ENCODE data around the gene KRT17.
"Not testable (repeated sequence)": the region's sequence is repeated elsewhere in the genome, so short reads cannot be mapped to it uniquely, and the experiment has no call there.

The KRT17 gene

GRCh38 chr17:41582061-41582968 is 42.1 kb downstream of the KRT17 start:
- H3K27ac ChIP-seq (ENCODE audit: insufficient read depth, low read length, poor library complexity, severe bottlenecking); H3K4me3 ChIP-seq (ENCODE audit: insufficient read depth, low read depth, low read length, poor library complexity, severe bottlenecking): not testable (repeated sequence)

GRCh38 chr17:41581366-41582060 is 42.9 kb downstream of the KRT17 start:
- H3K4me1 ChIP-seq (ENCODE audit: control insufficient read depth, insufficient read depth, low read length, poor library complexity, severe bottlenecking) = peaks cover 5% of the 10 kb centered on the region
- H3K27me3 ChIP-seq (replicated peaks; ENCODE audit: control insufficient read depth, insufficient read depth, low read length, poor library complexity, severe bottlenecking) = peaks cover 3% of the 10 kb centered on the region
- no peak overlapping the region for H3K27ac ChIP-seq (ENCODE audit: insufficient read depth, low read length, poor library complexity, severe bottlenecking)
- DNase-seq = no peak
- H3K36me3 ChIP-seq (ENCODE audit: control insufficient read depth, insufficient read depth, low read length) = no peaks in the 10 kb centered on the region
- no peak overlapping the region for H3K4me3 ChIP-seq (ENCODE audit: insufficient read depth, low read depth, low read length, poor library complexity, severe bottlenecking)
- H3K9me3 ChIP-seq (ENCODE audit: control insufficient read depth, low read length) = no peaks in the 10 kb centered on the region

More at GRCh38 chr17:41582061-41582968, 42.1 kb downstream of the KRT17 start:
- not testable (repeated sequence) for H3K36me3 ChIP-seq (ENCODE audit: control insufficient read depth, insufficient read depth, low read length); H3K27me3 ChIP-seq (replicated peaks; ENCODE audit: control insufficient read depth, insufficient read depth, low read length, poor library complexity, severe bottlenecking); DNase-seq; H3K9me3 ChIP-seq (ENCODE audit: control insufficient read depth, low read length); H3K4me1 ChIP-seq (ENCODE audit: control insufficient read depth, insufficient read depth, low read length, poor library complexity, severe bottlenecking)

- no peak for DNase-seq
- no peaks in the 10 kb centered on the region for H3K36me3 ChIP-seq (ENCODE audit: control insufficient read depth, insufficient read depth, low read length)
- peaks cover 3% of the 10 kb centered on the region for H3K27me3 ChIP-seq (replicated peaks; ENCODE audit: control insufficient read depth, insufficient read depth, low read length, poor library complexity, severe bottlenecking)
- H3K27ac ChIP-seq (ENCODE audit: insufficient read depth, low read length, poor library complexity, severe bottlenecking) = no peak overlapping the region
- no peak overlapping the region for H3K4me3 ChIP-seq (ENCODE audit: insufficient read depth, low read depth, low read length, poor library complexity, severe bottlenecking)
- H3K4me1 ChIP-seq (ENCODE audit: control insufficient read depth, insufficient read depth, low read length, poor library complexity, severe bottlenecking) = peaks cover 5% of the 10 kb centered on the region
- no peaks in the 10 kb centered on the region for H3K9me3 ChIP-seq (ENCODE audit: control insufficient read depth, low read length)
Observed at GRCh38 chr17:41580687-41581365, 43.5 kb downstream of the KRT17 start.

- Histone ChIP-seq H3K27me3 (replicated peaks; ENCODE audit: control insufficient read depth, insufficient read depth, low read length, poor library complexity, severe bottlenecking) (peaks cover 7% of the 10 kb centered on the region), H3K27ac (ENCODE audit: insufficient read depth, low read length, poor library complexity, severe bottlenecking) (no peak overlapping the region), H3K4me1 (ENCODE audit: control insufficient read depth, insufficient read depth, low read length, poor library complexity, severe bottlenecking) (peaks cover 5% of the 10 kb centered on the region), H3K9me3 (ENCODE audit: control insufficient read depth, low read length) (no peaks in the 10 kb centered on the region), H3K4me3 (ENCODE audit: insufficient read depth, low read depth, low read length, poor library complexity, severe bottlenecking) (no peak overlapping the region), H3K36me3 (ENCODE audit: control insufficient read depth, insufficient read depth, low read length) (no peaks in the 10 kb centered on the region)
- no peak for DNase-seq
Observed at GRCh38 chr17:41580244-41580575, 44.2 kb downstream of the KRT17 start.

GRCh38 chr17:41579484-41580243 is 44.7 kb downstream of the KRT17 start:
- DNase-seq = peak in 2 of 3 donors; percentile 26 to 43
- H3K9me3 ChIP-seq (ENCODE audit: control insufficient read depth, low read length) = no peaks in the 10 kb centered on the region
- H3K4me1 ChIP-seq (ENCODE audit: control insufficient read depth, insufficient read depth, low read length, poor library complexity, severe bottlenecking) = peaks cover 5% of the 10 kb centered on the region
- H3K27me3 ChIP-seq (replicated peaks; ENCODE audit: control insufficient read depth, insufficient read depth, low read length, poor library complexity, severe bottlenecking) = peaks cover 8% of the 10 kb centered on the region
- no peak overlapping the region for H3K4me3 ChIP-seq (ENCODE audit: insufficient read depth, low read depth, low read length, poor library complexity, severe bottlenecking)
- no peak overlapping the region for H3K27ac ChIP-seq (ENCODE audit: insufficient read depth, low read length, poor library complexity, severe bottlenecking)
- no peaks in the 10 kb centered on the region for H3K36me3 ChIP-seq (ENCODE audit: control insufficient read depth, insufficient read depth, low read length)

- no peak overlapping the region for H3K4me3 ChIP-seq (ENCODE audit: insufficient read depth, low read depth, low read length, poor library complexity, severe bottlenecking)
- H3K4me1 ChIP-seq (ENCODE audit: control insufficient read depth, insufficient read depth, low read length, poor library complexity, severe bottlenecking) = peaks cover 5% of the 10 kb centered on the region
- DNase-seq = no peak
- no peaks in the 10 kb centered on the region for H3K9me3 ChIP-seq (ENCODE audit: control insufficient read depth, low read length)
- H3K27ac ChIP-seq (ENCODE audit: insufficient read depth, low read length, poor library complexity, severe bottlenecking) = no peak overlapping the region
- H3K27me3 ChIP-seq (replicated peaks; ENCODE audit: control insufficient read depth, insufficient read depth, low read length, poor library complexity, severe bottlenecking) = peaks cover 8% of the 10 kb centered on the region
- no peaks in the 10 kb centered on the region for H3K36me3 ChIP-seq (ENCODE audit: control insufficient read depth, insufficient read depth, low read length)
Observed at GRCh38 chr17:41578971-41579370, 45.4 kb downstream of the KRT17 start.

- no peak overlapping the region for H3K4me3 ChIP-seq (ENCODE audit: insufficient read depth, low read depth, low read length, poor library complexity, severe bottlenecking)
- H3K9me3 ChIP-seq (ENCODE audit: control insufficient read depth, low read length) = no peaks in the 10 kb centered on the region
- no peak overlapping the region for H3K27ac ChIP-seq (ENCODE audit: insufficient read depth, low read length, poor library complexity, severe bottlenecking)
- no peaks in the 10 kb centered on the region for H3K36me3 ChIP-seq (ENCODE audit: control insufficient read depth, insufficient read depth, low read length)
- H3K27me3 ChIP-seq (replicated peaks; ENCODE audit: control insufficient read depth, insufficient read depth, low read length, poor library complexity, severe bottlenecking) = peaks cover 8% of the 10 kb centered on the region
- H3K4me1 ChIP-seq (ENCODE audit: control insufficient read depth, insufficient read depth, low read length, poor library complexity, severe bottlenecking) = peaks cover 5% of the 10 kb centered on the region
- DNase-seq = no peak
Observed at GRCh38 chr17:41578538-41578937, 45.8 kb downstream of the KRT17 start.

GRCh38 chr17:41576740-41577139 is 47.6 kb downstream of the KRT17 start:
- H3K9me3 ChIP-seq (ENCODE audit: control insufficient read depth, low read length); H3K36me3 ChIP-seq (ENCODE audit: control insufficient read depth, insufficient read depth, low read length); H3K4me3 ChIP-seq (ENCODE audit: insufficient read depth, low read depth, low read length, poor library complexity, severe bottlenecking); DNase-seq; H3K4me1 ChIP-seq (ENCODE audit: control insufficient read depth, insufficient read depth, low read length, poor library complexity, severe bottlenecking); H3K27ac ChIP-seq (ENCODE audit: insufficient read depth, low read length, poor library complexity, severe bottlenecking): not testable (repeated sequence)
- H3K27me3 ChIP-seq (replicated peaks; ENCODE audit: control insufficient read depth, insufficient read depth, low read length, poor library complexity, severe bottlenecking) = peaks cover 14% of the 10 kb centered on the region

GRCh38 chr17:41575336-41575735 is 49.0 kb downstream of the KRT17 start:
- DNase-seq = no peak
- Histone ChIP-seq H3K36me3 (ENCODE audit: control insufficient read depth, insufficient read depth, low read length) (no peaks in the 10 kb centered on the region), H3K27me3 (replicated peaks; ENCODE audit: control insufficient read depth, insufficient read depth, low read length, poor library complexity, severe bottlenecking) (peaks cover 14% of the 10 kb centered on the region), H3K4me1 (ENCODE audit: control insufficient read depth, insufficient read depth, low read length, poor library complexity, severe bottlenecking) (peaks cover 5% of the 10 kb centered on the region), H3K4me3 (ENCODE audit: insufficient read depth, low read depth, low read length, poor library complexity, severe bottlenecking) (no peak overlapping the region), H3K27ac (ENCODE audit: insufficient read depth, low read length, poor library complexity, severe bottlenecking) (no peak overlapping the region), H3K9me3 (ENCODE audit: control insufficient read depth, low read length) (no peaks in the 10 kb centered on the region)

All from effector memory CD4-positive, alpha-beta T cell (primary cell).